HepG2 (cell line): ENCODE results near the gene SKIC2. TPM values are rescaled to one million over a fixed set of nuclear protein-coding genes. Genes with fewer than 3 reads are reported as not detected.

Source experiments
- DMAP1 ChIP-seq: IDR thresholded peaks from 2 replicates; pipeline ENCODE4 v1.6.1; 2016
- EED ChIP-seq: sonication (generic); formaldehyde crosslinking; IDR thresholded peaks from 2 replicates; pipeline ENCODE4 v1.5.0; 2020; ENCODE audit warnings: mild to moderate bottlenecking, missing genetic modification reagents
- ESRRA ChIP-seq: sonication (generic); formaldehyde crosslinking; IDR thresholded peaks from 2 replicates; pipeline ENCODE4 v1.5.1; 2020; ENCODE audit warnings: mild to moderate bottlenecking, low read depth, missing genetic modification reagents
- GTF2F1 ChIP-seq: fragments of 150-350 bp; IDR thresholded peaks from 2 replicates; pipeline ENCODE4 v1.6.1; 2014; ENCODE audit warnings: low read length
- MXD4 ChIP-seq: IDR thresholded peaks from 2 replicates; pipeline ENCODE4 v1.6.1; 2016; ENCODE audit warnings: mild to moderate bottlenecking, missing biosample characterization, missing genetic modification reagents
- PHF20 ChIP-seq: sonication (generic); formaldehyde crosslinking; IDR thresholded peaks from 2 replicates; pipeline ENCODE4 v1.5.0; 2020; ENCODE audit warnings: mild to moderate bottlenecking, missing genetic modification reagents
- SRSF1 ChIP-seq: fragments of 200-400 bp; formaldehyde crosslinking; optimal IDR thresholded peaks from 2 replicates; pipeline ENCODE3; 2017; ENCODE audit warnings: mild to moderate bottlenecking, low read depth, low read length, moderate library complexity
- SRSF9 ChIP-seq: fragments of 200-400 bp; formaldehyde crosslinking; IDR thresholded peaks from 2 replicates; pipeline ENCODE4 v1.6.1; 2018; ENCODE audit warnings: borderline replicate concordance, mild to moderate bottlenecking, low read depth, low read length; ENCODE audit not compliant: insufficient read depth, poor library complexity, severe bottlenecking
- TCF12 ChIP-seq, 2 experiments: fragments of 450-650 bp in 1 of 2; sonication (generic) in 1 of 2; formaldehyde crosslinking in 1 of 2; IDR thresholded peaks; 2 replicates each; pipeline versions ENCODE4 v1.6.1 to v1.8.0; 2017 to 2022; ENCODE audit warnings: antibody characterized with exemption in 1 of 2, mild to moderate bottlenecking in 1 of 2, missing genetic modification reagents in 1 of 2, moderate library complexity in 1 of 2
- THYN1 ChIP-seq: sonication (generic); formaldehyde crosslinking; IDR thresholded peaks from 2 replicates; pipeline ENCODE4 v1.8.1; 2023; ENCODE audit warnings: low read depth, mild to moderate bottlenecking, moderate library complexity, missing genetic modification reagents, borderline replicate concordance
- U2AF2 ChIP-seq: fragments of 200-400 bp; formaldehyde crosslinking; IDR thresholded peaks from 2 replicates; pipeline ENCODE4 v1.6.1; 2017; ENCODE audit warnings: low read depth, mild to moderate bottlenecking, low read length
- ZFAT ChIP-seq: sonication (generic); formaldehyde crosslinking; conservative IDR thresholded peaks from 2 replicates; pipeline ENCODE4 v1.8.1; 2023; ENCODE audit warnings: missing genetic modification reagents, inconsistent platforms
- ZNF224 ChIP-seq: sonication (generic); formaldehyde crosslinking; IDR thresholded peaks from 2 replicates; pipeline ENCODE4 v1.5.0; 2020; ENCODE audit warnings: mild to moderate bottlenecking, missing genetic modification reagents
- ZNF616 ChIP-seq: sonication (generic); formaldehyde crosslinking; IDR thresholded peaks from 2 replicates; pipeline ENCODE4 v1.5.0; 2020; ENCODE audit warnings: low read depth, mild to moderate bottlenecking, missing genetic modification reagents
- polyA plus RNA-seq, 8 experiments: library from polyadenylated mRNA; depleted of rRNA in 3 of 8; stranded (reverse) in 7 of 8; unstranded in 1 of 8; fragments of >200 nt; fragmentation: Illumina TruSeq in 4 of 8; extraction: Trizol in 4 of 8; gene quantifications; 2 replicates each; pipeline versions ENCODE4 v1.2.1 to v1.2.3, GENCODE V29; 2011 to 2016; ENCODE audit warnings: low read depth in 4 of 8, missing spikeins in 1 of 8, mixed read lengths in 1 of 8; ENCODE audit not compliant: insufficient read depth in 1 of 8
- total RNA-seq, 5 experiments: library from RNA; depleted of rRNA; stranded (reverse); fragments of >200 nt; fragmentation: Illumina TruSeq; extraction: Trizol; gene quantifications; 2 replicates each; pipeline ENCODE4 v1.2.3, GENCODE V29; 2016; ENCODE audit warnings: low read depth in 1 of 5
- TF ChIP-seq, protein P1 (sequence below): sonication (generic); formaldehyde crosslinking; IDR thresholded peaks from 2 replicates; pipeline ENCODE4 v1.8.0; 2022; ENCODE audit warnings: mild to moderate bottlenecking, missing genetic modification reagents
- TF ChIP-seq, protein P2 (sequence below): sonication (generic); formaldehyde crosslinking; IDR thresholded peaks from 2 replicates; pipeline ENCODE4 v1.8.1; 2022; ENCODE audit warnings: low read depth, mild to moderate bottlenecking, missing genetic modification reagents
- TF ChIP-seq, protein P3 (sequence below): sonication (generic); formaldehyde crosslinking; IDR thresholded peaks from 2 replicates; pipeline ENCODE4 v1.5.0; 2020; ENCODE audit warnings: missing genetic modification reagents
- TF ChIP-seq, protein P4 (sequence below): sonication (generic); IDR thresholded peaks from 2 replicates; pipeline ENCODE4 v1.6.1; 2016; ENCODE audit warnings: low read depth, borderline replicate concordance
- TF ChIP-seq, protein P5 (sequence below): sonication (generic); formaldehyde crosslinking; IDR thresholded peaks from 2 replicates; pipeline ENCODE4 v1.8.0; 2022; ENCODE audit warnings: mild to moderate bottlenecking, missing genetic modification reagents, borderline replicate concordance

Gene SKIC2
- total and polyA plus RNA-seq, 2 of the 13 experiments (the other 11 are each of a cell fraction or from before 2014, with no cell fraction given) = 67.1 to 68.4 TPM

DNA sequence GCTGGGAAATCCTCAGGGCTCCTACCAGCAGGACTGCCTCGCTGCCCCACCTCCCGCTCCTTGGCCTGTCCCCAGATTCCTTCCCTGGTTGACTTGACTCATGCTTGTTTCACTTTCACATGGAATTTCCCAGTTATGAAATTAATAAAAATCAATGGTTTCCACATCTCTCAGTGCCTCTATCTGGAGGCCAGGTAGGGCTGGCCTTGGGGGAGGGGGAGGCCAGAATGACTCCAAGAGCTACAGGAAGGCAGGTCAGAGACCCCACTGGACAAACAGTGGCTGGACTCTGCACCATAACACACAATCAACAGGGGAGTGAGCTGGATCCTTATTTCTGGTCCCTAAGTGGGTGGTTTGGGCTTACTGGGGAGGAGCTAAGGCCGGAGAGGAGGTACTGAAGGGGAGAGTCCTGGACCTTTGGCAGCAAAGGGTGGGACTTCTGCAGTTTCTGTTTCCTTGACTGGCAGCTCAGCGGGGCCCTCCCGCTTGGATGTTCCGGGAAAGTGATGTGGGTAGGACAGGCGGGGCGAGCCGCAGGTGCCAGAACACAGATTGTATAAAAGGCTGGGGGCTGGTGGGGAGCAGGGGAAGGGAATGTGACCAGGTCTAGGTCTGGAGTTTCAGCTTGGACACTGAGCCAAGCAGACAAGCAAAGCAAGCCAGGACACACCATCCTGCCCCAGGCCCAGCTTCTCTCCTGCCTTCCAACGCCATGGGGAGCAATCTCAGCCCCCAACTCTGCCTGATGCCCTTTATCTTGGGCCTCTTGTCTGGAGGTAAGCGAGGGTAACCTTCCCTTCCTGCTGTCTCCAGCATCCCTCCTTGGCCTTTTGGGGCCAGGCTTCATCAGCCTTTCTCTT lies 13.2 kb upstream of the SKIC2 start, which contains the start of gene CFB (continued):
- no peak for TF ChIP-seq SRSF1
- TF ChIP-seq MXD4 (CRISPR knock-in tag) = peak; percentile 41; the same call in 1 of the 2 replicates
- TF ChIP-seq TCF12 (IDR thresholded peaks at IDR 0.05) = no peak
- TF ChIP-seq TCF12 (CRISPR knock-in tag; IDR thresholded peaks at IDR 0.05) = 0 out of 2 replicates have a peak, but pooled peaks have one; percentile 22
- TF ChIP-seq GTF2F1 = no peak; the same call in 1 of the 2 replicates
- no peak; the same call in 1 of the 2 replicates for TF ChIP-seq ZNF616 (CRISPR knock-in tag)
- TF ChIP-seq, protein P1, sequence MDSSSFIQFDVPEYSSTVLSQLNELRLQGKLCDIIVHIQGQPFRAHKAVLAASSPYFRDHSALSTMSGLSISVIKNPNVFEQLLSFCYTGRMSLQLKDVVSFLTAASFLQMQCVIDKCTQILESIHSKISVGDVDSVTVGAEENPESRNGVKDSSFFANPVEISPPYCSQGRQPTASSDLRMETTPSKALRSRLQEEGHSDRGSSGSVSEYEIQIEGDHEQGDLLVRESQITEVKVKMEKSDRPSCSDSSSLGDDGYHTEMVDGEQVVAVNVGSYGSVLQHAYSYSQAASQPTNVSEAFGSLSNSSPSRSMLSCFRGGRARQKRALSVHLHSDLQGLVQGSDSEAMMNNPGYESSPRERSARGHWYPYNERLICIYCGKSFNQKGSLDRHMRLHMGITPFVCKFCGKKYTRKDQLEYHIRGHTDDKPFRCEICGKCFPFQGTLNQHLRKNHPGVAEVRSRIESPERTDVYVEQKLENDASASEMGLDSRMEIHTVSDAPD (CRISPR knock-in tag) = no peak; the same call in 1 of the 2 replicates
- TF ChIP-seq THYN1 = no peak
- TF ChIP-seq, protein P2, sequence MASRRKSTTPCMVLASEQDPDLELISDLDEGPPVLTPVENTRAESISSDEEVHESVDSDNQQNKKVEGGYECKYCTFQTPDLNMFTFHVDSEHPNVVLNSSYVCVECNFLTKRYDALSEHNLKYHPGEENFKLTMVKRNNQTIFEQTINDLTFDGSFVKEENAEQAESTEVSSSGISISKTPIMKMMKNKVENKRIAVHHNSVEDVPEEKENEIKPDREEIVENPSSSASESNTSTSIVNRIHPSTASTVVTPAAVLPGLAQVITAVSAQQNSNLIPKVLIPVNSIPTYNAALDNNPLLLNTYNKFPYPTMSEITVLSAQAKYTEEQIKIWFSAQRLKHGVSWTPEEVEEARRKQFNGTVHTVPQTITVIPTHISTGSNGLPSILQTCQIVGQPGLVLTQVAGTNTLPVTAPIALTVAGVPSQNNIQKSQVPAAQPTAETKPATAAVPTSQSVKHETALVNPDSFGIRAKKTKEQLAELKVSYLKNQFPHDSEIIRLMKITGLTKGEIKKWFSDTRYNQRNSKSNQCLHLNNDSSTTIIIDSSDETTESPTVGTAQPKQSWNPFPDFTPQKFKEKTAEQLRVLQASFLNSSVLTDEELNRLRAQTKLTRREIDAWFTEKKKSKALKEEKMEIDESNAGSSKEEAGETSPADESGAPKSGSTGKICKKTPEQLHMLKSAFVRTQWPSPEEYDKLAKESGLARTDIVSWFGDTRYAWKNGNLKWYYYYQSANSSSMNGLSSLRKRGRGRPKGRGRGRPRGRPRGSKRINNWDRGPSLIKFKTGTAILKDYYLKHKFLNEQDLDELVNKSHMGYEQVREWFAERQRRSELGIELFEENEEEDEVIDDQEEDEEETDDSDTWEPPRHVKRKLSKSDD (CRISPR knock-in tag) = 0 out of 2 replicates have a peak, but pooled peaks have one; percentile 59
- 0 out of 2 replicates have a peak, but pooled peaks have one; percentile 26 for TF ChIP-seq U2AF2
- TF ChIP-seq, protein P3, sequence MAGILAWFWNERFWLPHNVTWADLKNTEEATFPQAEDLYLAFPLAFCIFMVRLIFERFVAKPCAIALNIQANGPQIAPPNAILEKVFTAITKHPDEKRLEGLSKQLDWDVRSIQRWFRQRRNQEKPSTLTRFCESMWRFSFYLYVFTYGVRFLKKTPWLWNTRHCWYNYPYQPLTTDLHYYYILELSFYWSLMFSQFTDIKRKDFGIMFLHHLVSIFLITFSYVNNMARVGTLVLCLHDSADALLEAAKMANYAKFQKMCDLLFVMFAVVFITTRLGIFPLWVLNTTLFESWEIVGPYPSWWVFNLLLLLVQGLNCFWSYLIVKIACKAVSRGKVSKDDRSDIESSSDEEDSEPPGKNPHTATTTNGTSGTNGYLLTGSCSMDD = no peak
- 0 out of 2 replicates have a peak, but pooled peaks have one; percentile 4 for TF ChIP-seq ZNF224 (CRISPR knock-in tag)
- no peak for TF ChIP-seq SRSF9
- TF ChIP-seq DMAP1 (CRISPR knock-in tag) = peak; percentile 82
- TF ChIP-seq, protein P4, sequence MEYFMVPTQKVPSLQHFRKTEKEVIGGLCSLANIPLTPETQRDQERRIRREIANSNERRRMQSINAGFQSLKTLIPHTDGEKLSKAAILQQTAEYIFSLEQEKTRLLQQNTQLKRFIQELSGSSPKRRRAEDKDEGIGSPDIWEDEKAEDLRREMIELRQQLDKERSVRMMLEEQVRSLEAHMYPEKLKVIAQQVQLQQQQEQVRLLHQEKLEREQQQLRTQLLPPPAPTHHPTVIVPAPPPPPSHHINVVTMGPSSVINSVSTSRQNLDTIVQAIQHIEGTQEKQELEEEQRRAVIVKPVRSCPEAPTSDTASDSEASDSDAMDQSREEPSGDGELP = no peak; the same call in 1 of the 2 replicates
- no peak for TF ChIP-seq ZFAT (CRISPR knock-in tag)
- TF ChIP-seq PHF20 (CRISPR knock-in tag) = peak; percentile 15; the same call in 1 of the 2 replicates
- peak; percentile 73 for TF ChIP-seq ESRRA (CRISPR knock-in tag)
- TF ChIP-seq EED (CRISPR knock-in tag) = no peak; the same call in 1 of the 2 replicates
- TF ChIP-seq, protein P5, sequence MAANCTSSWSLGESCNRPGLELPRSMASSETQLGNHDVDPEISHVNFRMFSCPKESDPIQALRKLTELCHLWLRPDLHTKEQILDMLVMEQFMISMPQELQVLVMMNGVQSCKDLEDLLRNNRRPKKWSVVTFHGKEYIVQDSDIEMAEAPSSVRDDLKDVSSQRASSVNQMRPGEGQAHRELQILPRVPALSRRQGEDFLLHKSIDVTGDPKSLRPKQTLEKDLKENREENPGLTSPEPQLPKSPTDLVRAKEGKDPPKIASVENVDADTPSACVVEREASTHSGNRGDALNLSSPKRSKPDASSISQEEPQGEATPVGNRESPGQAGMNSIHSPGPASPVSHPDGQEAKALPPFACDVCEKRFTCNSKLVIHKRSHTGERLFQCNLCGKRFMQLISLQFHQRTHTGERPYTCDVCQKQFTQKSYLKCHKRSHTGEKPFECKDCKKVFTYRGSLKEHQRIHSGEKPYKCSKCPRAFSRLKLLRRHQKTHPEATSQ (CRISPR knock-in tag) = no peak
